ENCODE data around the gene RASSF1. TPM values are rescaled to one million over a fixed set of nuclear protein-coding genes. Genes with fewer than 3 reads are reported as not detected.
A peak's percentile ranks its signal among the peaks of the same experiment; 100 is the strongest.

RASSF1 gene
- total and polyA plus RNA-seq, 2 donors, result 25.4 to 41.5 TPM

DNA sequence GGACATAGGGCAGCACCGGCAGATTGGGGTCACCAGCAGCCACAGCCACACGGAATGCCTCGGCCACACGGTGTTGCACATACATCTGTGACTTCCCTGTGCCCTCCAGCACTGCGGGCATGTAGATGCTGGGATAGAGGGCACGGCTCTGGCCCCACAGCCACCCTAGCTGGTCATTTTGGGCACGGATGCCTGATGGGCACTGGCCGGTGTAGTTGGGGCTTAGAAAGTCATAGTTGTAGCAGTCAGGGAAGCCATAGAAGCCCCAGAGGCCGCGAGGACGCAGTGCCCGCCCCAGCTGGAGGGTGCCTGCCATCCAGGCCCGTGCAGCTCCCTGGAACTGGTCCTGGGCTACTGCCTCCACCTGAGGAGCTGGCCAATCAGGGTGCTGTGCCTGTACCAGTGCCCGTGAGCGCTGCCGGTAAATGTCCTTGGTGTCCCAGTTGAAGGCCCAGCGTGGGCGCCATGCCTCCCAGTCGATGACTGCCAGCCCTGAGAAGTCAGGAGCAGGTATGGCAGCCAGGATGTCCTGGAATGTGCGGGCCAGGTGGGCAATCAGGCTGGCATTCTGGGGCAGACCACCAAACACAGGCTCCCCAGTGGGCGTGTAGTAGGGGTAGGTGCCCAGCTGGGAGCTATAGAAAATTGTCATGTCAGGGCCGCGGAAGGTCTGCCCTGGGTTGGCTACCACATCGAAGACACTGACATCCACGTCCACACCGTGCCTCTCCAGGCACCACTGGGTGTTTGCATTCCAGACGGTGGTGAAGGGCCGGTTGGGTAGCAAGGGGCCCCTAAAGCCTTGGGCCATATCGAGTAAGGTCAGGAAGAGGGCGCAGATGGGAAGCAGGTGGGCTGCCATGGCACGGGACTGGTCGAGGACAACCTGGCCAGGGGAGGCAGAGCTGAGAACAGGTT, 38.3 kb downstream of the RASSF1 start:
- no peak for DNase-seq (ENCODE audit: extremely low spot score)
- 88% methylated on average over 32 of the region's 32 CpGs for WGBS
- Histone ChIP-seq H3K36me3 (ENCODE audit: insufficient read depth) (no peaks in the 10 kb centered on the region), H3K4me1 (ENCODE audit: insufficient read depth) (no peaks in the 10 kb centered on the region), H3K27ac (ENCODE audit: low read depth) (no peak overlapping the region), H3K4me3 (ENCODE audit: low read depth, low read length) (no peak overlapping the region)

DNA sequence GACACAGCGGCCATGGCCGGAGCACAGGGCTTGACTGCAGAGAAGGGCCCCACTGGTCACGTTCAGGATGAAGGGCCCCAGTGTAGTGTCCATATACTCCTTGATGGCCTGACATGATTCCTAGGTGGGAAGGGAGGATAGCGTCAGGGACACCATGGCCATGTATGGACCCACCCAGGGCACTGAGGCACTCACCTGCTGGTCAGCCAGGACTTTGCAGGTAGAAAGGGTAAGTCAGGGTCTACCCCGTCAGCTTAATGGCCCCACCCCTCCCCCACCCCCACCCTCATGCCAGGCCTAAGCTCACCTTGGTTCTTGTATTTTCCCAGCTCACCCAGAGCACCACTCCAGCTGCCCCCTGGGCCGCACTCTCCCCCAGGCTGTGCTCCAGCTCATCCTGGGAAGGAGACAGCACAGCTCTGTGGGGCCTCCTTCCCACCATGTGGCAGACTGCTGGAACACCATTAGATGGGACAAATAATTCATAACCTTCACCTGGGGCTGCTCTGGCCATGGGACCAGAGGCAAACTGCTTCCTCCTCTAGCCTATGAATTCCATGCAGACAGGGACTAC, 39.9 kb downstream of the RASSF1 start:
- no peak overlapping the region for H3K27ac ChIP-seq (ENCODE audit: low read depth)
- no peak overlapping the region for H3K4me3 ChIP-seq (ENCODE audit: low read depth, low read length)
- H3K4me1 ChIP-seq (ENCODE audit: insufficient read depth), result no peaks in the 10 kb centered on the region
- DNase-seq (ENCODE audit: extremely low spot score), result no peak
- 83% methylated on average over 6 of the region's 6 CpGs for WGBS
- no peaks in the 10 kb centered on the region for H3K36me3 ChIP-seq (ENCODE audit: insufficient read depth)

DNA sequence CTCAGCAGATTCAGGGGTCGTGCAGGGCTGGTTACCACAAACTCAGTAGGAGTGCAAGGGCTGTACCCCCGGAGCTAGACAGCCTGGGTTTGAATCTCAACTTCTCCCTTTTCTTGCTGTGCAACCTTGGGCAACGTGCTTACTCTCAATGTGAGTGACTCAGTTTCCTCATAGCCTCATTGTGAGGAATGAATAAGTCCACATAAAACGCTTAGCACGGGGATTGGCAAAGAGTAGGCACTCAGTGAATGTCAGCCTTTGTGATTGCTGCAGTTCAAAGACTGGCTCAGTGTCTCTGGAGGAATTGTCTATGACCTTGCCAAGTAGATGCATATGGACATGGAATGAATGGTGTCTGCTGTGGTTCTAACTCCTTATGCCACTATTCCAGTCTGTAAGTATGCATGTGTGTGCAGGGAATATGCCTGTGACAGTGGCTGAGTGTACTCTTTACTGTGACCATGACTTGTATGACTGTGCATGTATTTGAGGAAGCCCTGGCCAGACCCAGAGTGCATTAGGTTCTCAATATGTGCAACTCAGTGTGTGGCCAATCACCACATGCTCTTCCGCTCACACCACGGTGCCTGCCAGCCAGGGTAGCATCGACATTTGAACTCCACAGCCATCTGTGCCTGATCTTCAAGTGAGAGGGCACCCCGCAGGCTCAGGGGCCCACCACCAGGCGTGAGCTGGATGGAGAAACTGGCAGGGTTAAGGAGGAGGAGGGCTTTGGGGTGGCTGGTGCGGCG, 40.5 kb downstream of the RASSF1 start:
- Histone ChIP-seq H3K4me3 (ENCODE audit: low read depth, low read length) (peak overlapping the region; percentile 34), H3K27ac (ENCODE audit: low read depth) (peak overlapping the region; percentile 55), H3K36me3 (ENCODE audit: insufficient read depth) (no peaks in the 10 kb centered on the region), H3K4me1 (ENCODE audit: insufficient read depth) (no peaks in the 10 kb centered on the region)
- 49% methylated on average over 12 of the region's 12 CpGs for WGBS
- no peak for DNase-seq (ENCODE audit: extremely low spot score)

DNA sequence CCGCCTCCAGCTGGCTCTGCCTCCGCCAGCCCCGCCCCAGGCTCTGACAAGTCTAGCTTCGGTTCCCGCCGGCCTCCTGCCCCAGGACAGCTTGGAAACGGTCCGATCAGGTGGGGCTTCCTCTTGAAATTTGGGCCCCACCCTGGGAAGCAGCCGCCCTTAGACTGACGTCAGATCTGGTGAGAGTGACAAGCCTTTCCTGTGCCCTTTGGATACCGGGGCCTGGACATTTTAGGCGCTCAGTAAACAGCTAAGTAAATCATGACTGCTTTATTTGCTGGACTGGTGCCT, 41.1 kb downstream of the RASSF1 start:
- peak overlapping the region; percentile 55 for H3K27ac ChIP-seq (ENCODE audit: low read depth)
- H3K4me1 ChIP-seq (ENCODE audit: insufficient read depth), result no peaks in the 10 kb centered on the region
- DNase-seq (ENCODE audit: extremely low spot score), result no peak
- no peaks in the 10 kb centered on the region for H3K36me3 ChIP-seq (ENCODE audit: insufficient read depth)
- under 1% methylated on average over 12 of the region's 12 CpGs for WGBS
- H3K4me3 ChIP-seq (ENCODE audit: low read depth, low read length), result peak overlapping the region; percentile 34

DNA sequence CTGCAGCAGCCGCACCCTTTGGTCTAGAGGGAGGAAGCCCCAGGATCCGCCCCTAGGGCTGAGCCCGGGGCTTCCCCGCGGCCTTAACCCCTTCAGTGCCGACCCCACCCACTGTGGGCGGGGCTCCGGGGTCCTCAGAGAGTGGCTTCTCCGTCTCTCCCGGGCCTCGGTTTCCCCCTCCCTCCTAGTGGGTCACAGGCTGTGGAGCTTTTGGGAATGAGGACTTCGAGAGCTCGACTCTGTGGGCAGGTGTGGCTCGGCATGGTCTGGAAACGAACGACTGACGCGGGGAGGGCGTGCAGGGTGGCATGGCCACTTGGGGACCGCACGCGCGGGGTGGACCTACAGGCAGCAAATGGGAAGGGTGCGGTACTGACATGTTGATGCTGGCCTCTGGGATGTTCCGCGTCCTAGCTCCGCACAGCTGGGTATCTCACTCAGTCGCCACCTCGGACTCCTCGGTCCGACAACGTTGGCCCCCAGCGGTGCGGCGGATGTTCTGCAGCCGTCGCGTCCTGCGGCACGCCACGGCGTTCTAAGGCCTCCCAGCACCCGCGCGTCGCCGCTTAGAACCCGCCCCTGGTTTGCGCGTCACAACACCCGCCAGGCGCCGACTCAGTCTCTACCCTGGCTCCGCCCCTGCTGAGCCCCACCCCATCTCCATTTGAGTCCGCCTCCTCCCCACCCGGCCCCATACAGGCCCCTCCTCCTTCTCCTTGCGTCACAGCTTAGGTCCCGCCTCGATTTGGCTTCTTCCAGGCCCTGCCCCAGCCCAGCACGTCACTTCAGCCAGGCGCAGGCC, 41.6 kb downstream of the RASSF1 start, which contains the start of the genes HYAL3 and NAA80:
Gene HYAL3, minus strand, starts transcription at position 570 of the 802 bp plus-strand sequence. CDS start 3,803 bp downstream, outside the sequence.
Gene NAA80, minus strand, starts transcription at position 570 of the 802 bp plus-strand sequence. CDS start 1,942 bp downstream, outside the sequence.
- Histone ChIP-seq H3K4me1 (ENCODE audit: insufficient read depth) (no peaks in the 10 kb centered on the region), H3K4me3 (ENCODE audit: low read depth, low read length) (peak within 1 kb of the TSS; percentile 52)
- WGBS, result under 1% methylated on average over 61 of the region's 61 CpGs

DNA sequence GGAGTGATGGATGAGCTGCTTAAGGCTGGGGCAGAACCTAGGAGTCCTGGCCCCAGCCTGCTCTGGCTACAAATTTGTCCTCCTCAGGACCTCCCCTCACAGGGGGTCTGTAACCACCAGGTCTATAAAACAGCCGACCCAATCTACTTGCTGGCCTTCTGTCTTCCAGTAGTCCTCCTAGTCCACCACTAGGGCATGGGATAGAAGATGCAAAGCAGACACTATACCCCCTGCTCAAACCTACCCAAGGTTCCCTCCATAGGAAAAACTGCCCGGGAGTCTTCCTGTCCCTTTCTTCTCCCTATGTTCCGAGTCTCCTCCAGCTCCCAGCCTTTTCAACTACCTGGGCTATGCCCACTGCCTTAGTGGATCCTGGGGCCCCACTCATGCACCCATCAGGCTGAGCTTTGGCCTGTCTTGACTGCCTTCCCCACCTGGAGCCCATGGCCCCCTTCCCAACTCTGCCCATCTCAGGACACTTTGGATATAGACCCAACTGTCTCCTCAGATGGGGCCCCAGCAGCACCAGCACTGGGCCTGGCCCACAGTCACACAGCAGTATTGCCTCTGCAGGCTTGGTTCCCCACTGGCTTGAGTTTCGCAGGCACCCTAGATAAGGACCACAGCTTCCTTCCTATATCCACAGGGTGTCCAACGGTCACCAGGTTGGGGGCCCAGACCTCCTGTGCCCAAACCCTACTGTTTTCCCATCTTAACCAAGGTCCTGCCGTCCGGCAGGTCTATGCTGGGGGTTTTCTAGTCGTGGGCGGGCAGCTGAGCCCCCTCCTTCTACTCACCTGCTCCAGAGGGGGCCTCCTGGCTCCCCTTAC, 42.5 kb downstream of the RASSF1 start:
- WGBS, result 45% methylated on average over 9 of the region's 9 CpGs
- no peaks in the 10 kb centered on the region for H3K4me1 ChIP-seq (ENCODE audit: insufficient read depth)
- DNase-seq (ENCODE audit: extremely low spot score), result no peak

More for the DNA sequence above, 41.6 kb downstream of the RASSF1 start, which contains the start of the genes HYAL3 and NAA80:
- peak; percentile 98 for DNase-seq (ENCODE audit: extremely low spot score)
- Histone ChIP-seq H3K27ac (ENCODE audit: low read depth) (peak within 1 kb of the TSS; percentile 82), H3K36me3 (ENCODE audit: insufficient read depth) (no peaks in the 10 kb centered on the region)

DNA sequence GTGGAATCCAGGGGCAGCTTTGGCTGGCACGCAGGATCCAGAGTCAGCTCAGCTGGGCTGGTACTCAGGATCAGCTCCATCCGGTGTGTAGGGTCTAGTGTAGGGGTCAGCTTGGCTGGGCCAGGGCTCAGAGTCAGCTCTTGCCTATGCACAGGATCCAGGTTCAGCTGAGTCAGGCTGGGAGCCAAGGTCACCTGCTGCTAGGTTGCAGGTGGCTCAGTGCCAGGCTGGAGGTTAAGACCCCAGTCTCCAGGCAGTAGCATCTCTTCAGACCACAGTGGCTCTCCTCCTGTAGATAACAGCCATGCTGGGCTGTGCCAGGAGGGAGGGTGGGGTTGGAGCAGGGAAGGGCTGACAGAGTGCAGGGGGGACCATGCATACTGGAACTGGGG, 43.3 kb downstream of the RASSF1 start:
- DNase-seq (ENCODE audit: extremely low spot score), result no peak
- no peaks in the 10 kb centered on the region for H3K36me3 ChIP-seq (ENCODE audit: insufficient read depth)
- H3K4me1 ChIP-seq (ENCODE audit: insufficient read depth), result no peaks in the 10 kb centered on the region
- no peak overlapping the region for H3K4me3 ChIP-seq (ENCODE audit: low read depth, low read length)
- 87% methylated on average over 2 of the region's 2 CpGs for WGBS
- no peak overlapping the region for H3K27ac ChIP-seq (ENCODE audit: low read depth)

More for the DNA sequence above, 42.5 kb downstream of the RASSF1 start:
- Histone ChIP-seq H3K27ac (ENCODE audit: low read depth) (peak overlapping the region; percentile 82), H3K36me3 (ENCODE audit: insufficient read depth) (no peaks in the 10 kb centered on the region), H3K4me3 (ENCODE audit: low read depth, low read length) (peak overlapping the region; percentile 52)

DNA sequence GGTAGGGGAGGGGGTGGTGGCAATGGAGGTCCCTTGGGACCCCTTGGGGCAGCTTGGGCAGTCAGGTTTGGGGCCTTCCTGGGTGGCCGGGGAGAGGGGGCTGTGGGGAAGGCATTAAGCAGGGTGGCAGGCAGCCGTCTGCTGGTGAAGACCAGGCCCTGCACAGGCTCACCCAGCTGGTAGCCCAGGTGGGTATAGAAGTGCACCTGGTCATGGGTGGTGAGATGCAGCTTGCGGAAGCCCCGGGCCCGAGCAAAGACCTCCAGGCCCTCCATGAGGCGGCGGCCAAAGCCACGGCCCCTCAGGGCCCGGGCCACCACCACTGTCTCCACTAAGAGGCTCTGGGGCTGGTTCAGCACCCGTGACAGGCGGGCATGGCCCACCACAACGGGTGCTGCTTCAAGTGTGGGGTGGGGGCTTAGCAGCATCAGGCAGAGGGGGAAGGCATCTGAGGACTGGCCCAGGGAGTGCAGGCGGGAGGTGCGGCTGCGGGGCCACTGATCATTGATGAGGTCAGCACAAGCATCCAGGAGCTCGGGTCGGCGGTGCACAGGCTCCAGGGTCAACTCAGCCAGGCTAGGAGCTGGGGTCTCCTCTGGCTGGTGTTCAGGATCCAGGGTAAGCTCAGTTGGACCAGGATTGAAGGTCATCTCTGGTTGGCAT, 43.8 kb downstream of the RASSF1 start:
- 92% methylated on average over 18 of the region's 18 CpGs for WGBS
- DNase-seq (ENCODE audit: extremely low spot score), result no peak
- H3K36me3 ChIP-seq (ENCODE audit: insufficient read depth), result no peaks in the 10 kb centered on the region

DNA sequence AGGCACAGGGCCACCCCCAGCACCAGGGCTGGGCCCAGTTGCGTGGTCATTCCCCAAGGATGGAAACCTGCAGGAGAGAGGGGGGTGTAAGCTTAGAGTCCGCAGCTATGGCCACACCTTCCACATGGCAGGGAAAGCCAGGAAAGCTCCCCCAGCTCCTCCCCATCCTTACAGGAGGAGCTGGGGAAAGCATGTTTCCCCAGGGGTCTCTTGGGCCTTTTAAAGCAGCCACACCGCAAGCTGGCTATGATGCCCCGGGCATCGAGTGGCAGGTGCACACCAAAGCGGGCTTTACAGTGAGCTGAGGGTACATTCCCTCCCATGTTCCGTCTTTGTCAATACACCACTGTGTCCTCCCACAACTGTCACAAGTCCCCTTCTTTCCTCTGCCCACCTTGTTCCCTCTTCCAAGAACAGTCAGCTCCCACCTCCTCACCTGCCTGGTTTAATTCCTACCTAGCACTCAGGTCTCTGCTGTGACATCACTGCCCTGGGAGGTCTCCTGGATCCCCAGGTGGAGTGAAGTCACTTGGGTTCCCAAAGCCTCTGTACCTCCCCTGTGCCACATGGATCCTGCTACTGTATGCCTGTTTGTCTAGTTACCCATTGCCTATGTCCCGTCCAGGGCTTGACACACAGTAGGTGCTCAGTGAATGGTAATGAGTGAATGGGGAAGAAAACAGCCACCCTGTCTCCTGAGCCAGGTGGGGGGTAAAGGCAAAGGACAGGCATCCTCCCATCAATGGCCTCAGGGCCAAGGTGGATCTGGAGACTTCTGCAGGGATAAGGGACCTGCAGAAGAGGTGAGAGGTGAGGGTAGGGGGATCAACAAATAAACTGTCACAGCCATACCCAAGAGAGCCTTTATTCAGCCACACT, 44.8 kb downstream of the RASSF1 start:
- DNase-seq (ENCODE audit: extremely low spot score), result no peak
- 83% methylated on average over 8 of the region's 8 CpGs for WGBS
- Histone ChIP-seq H3K36me3 (ENCODE audit: insufficient read depth) (no peaks in the 10 kb centered on the region), H3K27ac (ENCODE audit: low read depth) (no peak overlapping the region), H3K4me1 (ENCODE audit: insufficient read depth) (no peaks in the 10 kb centered on the region), H3K4me3 (ENCODE audit: low read depth, low read length) (no peak overlapping the region)

More for the DNA sequence above, 43.8 kb downstream of the RASSF1 start:
- Histone ChIP-seq H3K4me3 (ENCODE audit: low read depth, low read length) (no peak overlapping the region), H3K27ac (ENCODE audit: low read depth) (no peak overlapping the region), H3K4me1 (ENCODE audit: insufficient read depth) (no peaks in the 10 kb centered on the region)

DNA sequence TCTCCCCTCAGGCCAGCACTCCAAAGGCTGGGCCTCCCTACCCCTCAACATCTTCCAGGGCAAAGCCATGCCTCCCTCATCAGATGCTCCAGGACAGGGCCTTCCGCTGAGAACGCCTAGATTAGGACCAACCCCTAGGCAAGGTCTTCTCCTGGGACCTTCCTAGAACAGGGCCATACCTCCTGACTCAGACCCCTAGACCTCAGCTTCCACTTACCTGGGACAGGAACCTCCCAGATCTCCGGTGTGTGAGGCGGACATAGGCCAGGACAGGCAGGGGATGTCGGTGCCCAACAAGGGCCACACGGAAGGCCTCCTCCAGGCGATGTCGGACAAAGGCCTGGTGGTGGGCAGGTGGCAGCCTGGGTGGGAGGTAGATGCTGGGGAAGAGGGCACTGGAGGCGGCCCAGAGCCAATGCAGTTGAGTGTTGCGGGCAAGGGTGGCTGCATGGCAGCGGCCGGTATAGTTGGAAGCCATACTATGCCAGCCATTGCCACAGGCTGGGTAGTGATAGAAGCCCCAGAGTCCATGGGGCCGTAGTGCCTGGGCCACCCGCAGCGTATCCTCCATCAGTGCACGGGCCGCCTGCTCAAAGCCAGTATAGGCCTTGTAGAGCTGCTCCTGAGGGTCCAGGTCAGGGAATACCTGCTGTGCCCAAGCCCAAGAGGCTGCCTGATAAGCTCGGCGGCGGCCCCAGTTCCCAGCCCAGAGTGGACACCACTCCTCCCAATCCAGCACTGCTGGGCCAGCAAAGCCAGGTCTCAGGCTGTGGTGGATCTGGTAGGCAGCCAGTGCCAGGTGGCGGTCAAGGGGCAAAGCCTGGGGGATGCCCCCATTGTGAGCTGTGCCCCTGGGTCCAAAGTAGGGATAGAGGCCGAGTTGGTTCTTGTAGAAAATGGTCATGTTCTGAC, 45.9 kb downstream of the RASSF1 start:
- 89% methylated on average over 22 of the region's 22 CpGs for WGBS
- no peak overlapping the region for H3K4me3 ChIP-seq (ENCODE audit: low read depth, low read length)
- no peaks in the 10 kb centered on the region for H3K36me3 ChIP-seq (ENCODE audit: insufficient read depth)
- H3K27ac ChIP-seq (ENCODE audit: low read depth), result no peak overlapping the region
- H3K4me1 ChIP-seq (ENCODE audit: insufficient read depth), result no peaks in the 10 kb centered on the region
- no peak for DNase-seq (ENCODE audit: extremely low spot score)

Data from urinary bladder (tissue), 4 donors.